ENCODE measurements around the gene BRCA2.

The BRCA2 gene

GRCh38 chr13:32447894-32448623, 132.8 kb downstream of the BRCA2 start:
- Mint-ChIP-seq H3K27me3 (ENCODE audit: low read depth) (no peaks in the 10 kb centered on the region), H3K4me3 (no peak overlapping the region), H3K9me3 (peaks cover 3% of the 10 kb centered on the region), H3K4me1 (no peaks in the 10 kb centered on the region), H3K27ac (no peak overlapping the region), H3K36me3 (ENCODE audit: low read depth) (peaks cover 7% of the 10 kb centered on the region)
- no peak for TF ChIP-seq CTCF (IDR thresholded peaks at IDR 0.05; ENCODE audit: unreplicated experiment in 3 of 3)

GRCh38 chr13:32448972-32449371, 133.7 kb downstream of the BRCA2 start:
- Mint-ChIP-seq H3K9me3 (peaks cover 3% of the 10 kb centered on the region), H3K4me3 (no peak overlapping the region), H3K27me3 (ENCODE audit: low read depth) (no peaks in the 10 kb centered on the region), H3K36me3 (ENCODE audit: low read depth) (peaks cover 10% of the 10 kb centered on the region), H3K27ac (no peak overlapping the region), H3K4me1 (peaks cover 3% of the 10 kb centered on the region)
- no peak for TF ChIP-seq CTCF (IDR thresholded peaks at IDR 0.05; ENCODE audit: unreplicated experiment in 3 of 3)

Data from nephron (organoid).